NB4 (cell line): ENCODE results near the gene NR6A1.

Experiments
- DNase-seq: peaks from one replicate; pipeline ENCODE4 v3.0.0; 2010; ENCODE audit warnings: low read depth
- H3K4me3 ChIP-seq: one replicate; pipeline ENCODE4 v1.5.1; 2011; ENCODE audit warnings: mild to moderate bottlenecking, low read depth, low read length, moderate library complexity
- CTCF ChIP-seq: IDR thresholded peaks from one replicate; pipeline ENCODE4 v1.5.1; 2012; ENCODE audit warnings: low read depth, low read length
- MAX ChIP-seq: IDR thresholded peaks from 2 replicates; pipeline ENCODE4 v1.6.1; 2011; ENCODE audit warnings: low read depth, low read length
- MYC ChIP-seq: IDR thresholded peaks from 2 replicates; pipeline ENCODE4 v1.6.1; 2011; ENCODE audit warnings: low read depth, low read length
- POLR2A ChIP-seq: IDR thresholded peaks from 2 replicates; pipeline ENCODE4 v1.6.1; 2011; ENCODE audit warnings: mild to moderate bottlenecking; ENCODE audit not compliant: insufficient read length; ENCODE audit errors: extremely low read depth

The NR6A1 gene

GRCh38 chr9:124698265-124698664, 72.8 kb downstream of the NR6A1 start:
- no peak for DNase-seq
- H3K4me3 ChIP-seq: no peak overlapping the region
- TF ChIP-seq MAX (no peak), CTCF (no peak), MYC (no peak), POLR2A (no peak)

- TF ChIP-seq MYC (no peak), POLR2A (no peak), CTCF (no peak), MAX (no peak)
- no peak for DNase-seq
- no peak overlapping the region for H3K4me3 ChIP-seq
Observed at GRCh38 chr9:124697326-124698200, 73.5 kb downstream of the NR6A1 start.

GRCh38 chr9:124696101-124696500, 75.0 kb downstream of the NR6A1 start:
- TF ChIP-seq CTCF (no peak), MAX (no peak), MYC (no peak), POLR2A (no peak)
- H3K4me3 ChIP-seq: no peak overlapping the region
- no peak for DNase-seq

GRCh38 chr9:124695280-124695890, 75.7 kb downstream of the NR6A1 start:
- no peak overlapping the region for H3K4me3 ChIP-seq
- TF ChIP-seq MYC: no peak
- TF ChIP-seq CTCF: no peak
- no peak for TF ChIP-seq MAX
- no peak for TF ChIP-seq POLR2A
- DNase-seq: no peak

GRCh38 chr9:124694414-124695279, 76.5 kb downstream of the NR6A1 start:
- H3K4me3 ChIP-seq: no peak overlapping the region
- TF ChIP-seq POLR2A (no peak), MAX (no peak), MYC (no peak), CTCF (no peak)
- DNase-seq: no peak
